COR-L47 (cell line): Measurements from ENCODE around the gene SLC38A4.
"Not testable (repeated sequence)": the region's sequence is repeated elsewhere in the genome, so short reads cannot be mapped to it uniquely, and the experiment has no call there.

ENCODE experiments used
- DNase-seq: peaks from one replicate; lab custom pipeline; 2025; lab: John Stamatoyannopoulos, UW

The SLC38A4 gene

GRCh38 chr12:46775796-46776195, 50.0 kb downstream of the SLC38A4 start:
- DNase-seq = no peak

DNA sequence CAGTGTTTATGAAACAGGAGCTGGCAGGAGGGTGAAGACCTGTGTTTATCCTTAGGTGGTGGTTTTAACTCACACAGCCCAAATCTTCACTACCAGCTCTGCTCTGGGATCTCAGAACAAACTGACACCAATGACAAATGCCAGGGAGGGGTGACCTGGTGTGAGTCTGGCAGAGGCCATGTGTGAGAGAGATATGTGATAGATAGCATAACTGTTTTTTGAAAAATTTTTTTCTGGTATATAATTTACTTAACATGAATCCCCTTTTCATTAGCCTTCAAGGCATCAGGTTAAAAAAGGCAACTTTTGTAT, 51.5 kb downstream of the SLC38A4 start:
- no peak for DNase-seq

DNA sequence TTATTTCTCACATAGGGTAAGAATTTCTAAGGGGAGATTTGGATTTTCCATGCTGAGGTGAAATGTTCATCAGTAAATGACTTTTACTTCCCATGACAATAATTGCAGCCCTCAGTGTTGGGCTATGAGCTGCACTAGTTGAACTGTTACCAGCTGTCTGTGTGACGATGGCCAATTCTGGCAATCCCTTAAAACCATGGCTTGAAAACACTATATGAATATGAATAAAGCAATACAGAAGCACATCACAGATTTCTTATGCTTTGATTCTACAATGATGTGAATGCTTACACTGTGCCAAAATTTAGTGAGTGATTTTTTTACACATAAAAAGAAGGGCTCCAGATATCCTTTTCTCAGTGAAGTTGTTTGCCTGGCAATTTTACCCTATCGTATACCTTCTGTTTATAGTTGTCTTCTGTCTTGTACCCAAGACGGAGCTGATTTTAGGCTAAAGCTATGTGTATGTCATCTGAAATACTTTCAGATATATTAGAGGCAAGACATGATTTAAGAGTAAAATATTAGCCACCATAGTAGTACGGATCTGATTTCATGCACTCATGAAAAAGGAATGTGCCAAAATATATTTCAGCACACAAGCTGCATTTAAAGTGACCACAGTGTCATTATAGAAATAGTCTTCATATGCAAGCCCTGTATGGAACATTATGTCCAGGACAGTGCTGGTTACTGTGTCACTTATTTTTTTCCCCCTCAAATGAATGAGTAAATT, 52.0 kb downstream of the SLC38A4 start:
- DNase-seq = no peak

- DNase-seq = no peak
These were observed 54.4 kb downstream of the SLC38A4 start for GRCh38 chr12:46771268-46771827.

DNA sequence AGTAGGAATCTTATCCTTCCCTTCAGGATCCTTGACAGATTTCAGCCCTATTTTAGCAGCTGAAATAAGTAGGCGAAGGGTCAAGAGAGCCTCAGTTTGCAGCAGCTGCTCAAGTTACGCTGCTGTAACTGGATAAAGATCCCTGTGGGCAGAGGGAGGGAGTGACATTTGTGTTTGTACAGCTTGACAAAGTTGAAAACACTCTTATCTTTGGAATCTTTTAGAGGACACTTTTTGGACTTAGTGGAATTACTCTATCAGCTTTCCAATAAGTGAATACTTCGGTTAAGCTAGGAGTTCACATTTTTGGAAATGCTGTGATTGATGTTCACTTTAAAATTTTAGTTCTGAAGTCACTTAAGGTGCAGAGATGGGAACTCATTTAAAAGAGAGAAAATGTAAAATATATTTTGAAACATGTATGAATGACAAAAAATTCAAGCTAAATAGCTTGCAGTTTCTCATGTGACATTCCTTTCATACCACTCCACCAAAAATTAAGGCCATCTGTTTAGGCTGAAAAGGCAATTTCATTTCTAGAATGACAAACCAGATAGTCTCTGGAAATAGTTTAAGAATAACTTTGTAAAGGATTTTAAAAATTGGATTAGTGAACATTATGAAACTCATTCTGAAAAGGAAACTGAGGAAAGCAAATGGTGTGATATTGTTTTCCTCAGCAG, 55.2 kb downstream of the SLC38A4 start:
- no peak for DNase-seq

- no peak for DNase-seq
These were observed 61.8 kb downstream of the SLC38A4 start for GRCh38 chr12:46764005-46764404.

DNA sequence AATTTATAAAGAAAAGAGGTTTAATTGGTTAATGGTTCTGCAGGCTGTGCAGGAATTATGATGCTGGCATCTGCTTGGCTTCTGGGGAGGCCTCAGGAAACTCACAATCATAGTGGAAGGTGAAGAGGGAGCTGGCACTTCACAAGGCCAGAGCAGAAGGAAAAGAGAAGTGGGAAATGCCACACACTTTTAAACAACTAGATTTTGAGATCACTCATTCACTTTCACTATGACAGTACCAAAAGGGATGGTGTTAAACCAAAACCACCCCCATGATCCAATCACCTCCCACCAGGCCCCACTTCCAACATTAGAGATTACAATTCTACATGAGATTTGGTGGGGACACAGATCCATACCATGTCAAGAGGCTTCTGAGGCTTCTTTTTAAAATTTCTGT, 62.6 kb downstream of the SLC38A4 start:
- DNase-seq = no peak

DNA sequence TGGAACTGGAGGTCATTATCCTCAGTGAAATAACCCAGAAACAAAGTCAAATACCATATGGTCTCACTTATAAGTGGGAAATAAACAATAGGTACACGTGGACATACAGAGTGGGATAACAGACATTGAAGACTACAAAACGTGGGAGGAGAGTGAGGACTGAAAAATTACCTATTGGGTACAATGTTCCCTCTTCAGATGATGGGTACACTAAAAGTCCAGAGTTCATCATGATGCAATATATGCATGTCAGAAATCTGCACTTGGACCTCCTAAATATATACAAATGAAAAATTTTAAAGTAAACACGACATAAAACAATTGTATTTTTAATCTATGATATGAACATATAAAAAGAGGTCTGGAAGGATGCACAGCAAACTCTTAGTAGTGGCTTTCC, 71.2 kb downstream of the SLC38A4 start:
- DNase-seq = no peak

DNA sequence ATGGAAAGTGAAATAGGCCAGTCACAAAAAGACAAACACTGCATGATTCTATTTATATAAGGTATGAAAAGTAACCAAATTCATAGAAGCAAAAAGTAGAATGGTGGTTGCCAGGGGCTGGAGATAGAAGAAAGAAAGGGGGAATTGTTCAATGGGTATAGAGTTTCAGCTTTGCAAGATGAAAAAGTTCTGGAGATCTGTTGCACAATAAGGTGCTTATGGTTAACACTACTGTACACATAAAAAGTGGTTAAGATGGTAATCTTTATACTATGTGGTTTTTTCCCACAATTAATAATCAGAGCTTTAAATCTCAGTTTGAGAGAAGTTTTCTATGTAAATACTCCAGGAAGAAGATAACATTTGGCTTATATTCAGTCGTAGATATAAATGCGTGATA, 73.4 kb downstream of the SLC38A4 start:
- no peak for DNase-seq

DNA sequence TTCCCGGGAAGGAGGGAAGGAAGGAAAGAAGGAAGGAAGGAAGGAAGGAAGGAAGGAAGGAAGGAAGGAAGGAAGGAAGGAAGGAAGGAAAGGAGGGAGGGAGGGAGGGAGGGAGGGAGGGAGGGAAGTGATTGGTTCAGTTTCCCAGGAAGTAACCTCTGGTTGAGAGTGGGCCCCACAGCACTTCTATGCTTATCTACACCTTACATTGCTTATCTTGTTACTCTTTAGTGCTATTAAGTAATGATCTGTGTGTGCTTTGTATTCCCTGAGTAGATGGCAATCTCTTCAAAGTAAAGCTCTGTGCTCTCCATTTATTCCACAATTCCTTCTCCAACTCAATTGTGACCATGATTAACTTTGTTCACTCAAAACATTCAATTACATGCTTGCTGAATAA, 74.6 kb downstream of the SLC38A4 start:
- DNase-seq = no peak

DNA sequence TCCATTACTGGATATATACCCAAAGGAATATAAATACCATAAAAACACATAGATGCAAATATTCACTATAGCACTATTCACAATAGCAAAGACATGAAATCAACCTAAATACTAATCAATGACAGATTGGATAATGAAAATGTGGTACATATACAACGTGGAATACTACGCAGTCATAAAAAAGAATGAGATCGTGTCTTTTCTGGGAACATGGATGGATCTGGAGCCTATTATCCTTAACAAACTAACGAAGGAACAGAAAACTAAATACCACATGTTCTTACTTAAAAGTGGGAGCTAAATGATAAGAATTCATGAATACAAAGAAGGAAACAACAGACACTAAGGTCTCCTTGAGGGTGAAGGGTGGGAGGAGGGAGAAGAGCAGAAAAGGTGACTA, 76.5 kb downstream of the SLC38A4 start:
- DNase-seq = no peak

DNA sequence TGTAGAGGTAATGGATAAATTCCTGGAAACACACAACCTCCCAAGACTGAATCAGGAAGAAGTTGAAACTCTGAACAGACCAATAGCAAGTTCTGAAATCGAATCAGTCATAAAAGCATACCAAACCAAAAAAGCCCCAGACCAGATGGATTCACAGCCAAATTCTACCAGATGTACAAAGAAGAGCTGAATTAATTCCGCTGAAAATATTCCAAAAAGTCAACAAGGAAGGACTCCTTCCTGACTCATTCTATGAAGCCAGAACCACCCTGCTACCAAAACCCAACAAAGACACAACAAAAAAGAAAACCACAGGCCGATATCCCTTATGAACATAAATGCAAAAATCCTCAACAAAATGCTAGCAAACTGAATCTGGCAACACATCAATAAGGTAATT, 81.5 kb downstream of the SLC38A4 start:
- no peak for DNase-seq

- no peak for DNase-seq
These were observed 82.3 kb downstream of the SLC38A4 start for GRCh38 chr12:46743456-46743855.

- not testable (repeated sequence) for DNase-seq
These were observed 83.5 kb downstream of the SLC38A4 start for GRCh38 chr12:46742271-46742670.

DNA sequence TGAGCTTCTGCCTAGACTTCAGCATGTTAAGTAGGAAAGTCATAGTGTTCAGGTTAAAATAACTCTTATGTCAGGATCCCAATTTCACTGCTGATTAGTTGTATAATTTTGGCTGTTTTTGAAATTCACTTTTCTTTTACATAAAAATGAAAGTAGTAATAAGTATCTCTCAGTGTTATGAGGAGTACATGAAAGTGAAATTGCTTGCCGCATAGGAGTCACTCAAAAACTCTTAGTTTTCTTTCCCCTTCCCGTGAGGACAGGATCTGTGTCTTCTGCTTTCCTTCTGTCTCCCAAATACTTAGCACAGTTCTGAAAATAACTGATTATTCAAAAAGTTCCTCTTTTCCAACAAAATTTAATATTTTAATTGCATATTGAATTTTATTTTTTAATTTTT, 100.5 kb downstream of the SLC38A4 start:
- no peak for DNase-seq

GRCh38 chr12:46723629-46724419, 102.0 kb downstream of the SLC38A4 start:
- DNase-seq = no peak

DNA sequence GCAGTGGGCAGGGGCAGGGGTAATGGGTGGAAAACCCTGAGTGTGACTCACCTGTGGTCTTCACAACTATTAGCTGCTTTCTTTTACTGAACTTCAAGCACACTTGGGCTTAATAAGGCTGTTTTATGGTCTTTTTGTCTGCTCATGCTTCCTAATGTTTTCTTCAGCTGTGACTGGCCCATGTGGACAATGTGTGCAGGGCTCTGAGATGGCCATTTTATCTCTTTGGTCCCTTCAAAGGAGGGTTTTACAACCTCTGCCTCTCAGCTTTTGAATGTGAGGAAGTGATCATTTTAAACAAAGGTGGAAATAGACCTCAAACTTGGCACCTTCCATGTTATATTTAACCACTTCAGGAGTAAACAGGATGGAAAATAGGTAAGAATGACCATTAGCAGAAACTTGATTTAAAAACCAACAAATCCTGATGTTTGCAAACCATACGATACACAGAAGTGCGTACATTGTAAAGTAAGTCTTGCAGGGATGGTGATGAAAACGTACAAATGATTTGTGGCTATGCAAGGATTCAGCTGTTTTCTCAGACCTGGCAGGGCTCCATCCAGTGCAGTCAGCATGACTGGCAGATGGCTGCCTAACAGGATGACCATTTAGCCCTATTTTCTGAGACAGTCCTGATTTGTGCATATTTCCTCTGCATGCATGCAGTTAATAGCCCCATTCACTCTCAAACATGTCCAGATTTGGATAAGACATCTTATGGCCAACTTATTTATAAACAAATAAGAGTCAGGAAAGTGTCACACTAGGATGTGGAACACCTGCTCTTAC, 103.2 kb downstream of the SLC38A4 start:
- no peak for DNase-seq

GRCh38 chr12:46718495-46718894, 107.3 kb downstream of the SLC38A4 start:
- DNase-seq = no peak

DNA sequence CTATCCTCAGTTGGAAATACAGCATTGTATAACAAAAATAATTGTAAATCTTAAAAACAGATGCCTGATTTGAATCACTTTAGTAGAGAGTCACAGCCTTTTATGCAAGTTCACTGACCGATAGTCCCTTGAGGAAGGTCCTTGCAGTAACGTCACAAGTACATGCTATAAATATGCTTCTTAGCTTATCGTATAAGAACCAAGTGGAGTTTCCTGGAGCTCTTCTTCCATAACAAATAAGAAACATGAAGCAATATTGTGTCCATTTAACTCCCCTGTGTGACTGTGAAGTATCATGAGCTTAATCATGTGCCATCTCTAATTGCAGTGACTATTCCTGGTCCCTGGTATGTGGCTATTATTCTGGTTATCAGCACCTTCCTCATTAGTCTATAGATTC, 107.9 kb downstream of the SLC38A4 start:
- no peak for DNase-seq

DNA sequence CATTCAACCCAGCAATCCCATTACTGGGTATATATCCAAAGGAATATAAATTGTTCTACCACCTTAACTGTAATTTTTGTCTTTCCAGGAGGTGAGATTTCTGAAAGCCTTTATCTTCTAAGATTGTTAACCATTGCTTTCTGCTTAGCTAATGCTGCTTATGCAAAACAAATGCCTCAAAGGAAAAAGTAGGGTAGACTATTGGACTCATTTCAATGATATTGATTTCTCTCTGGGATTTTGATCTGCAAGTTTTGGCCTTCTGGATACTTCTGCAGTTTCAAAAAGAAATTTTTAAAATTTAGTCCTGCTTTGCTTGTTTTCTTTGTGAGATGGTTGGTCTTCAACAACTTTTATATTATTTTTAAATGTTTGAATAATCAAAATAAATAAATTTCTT, 108.6 kb downstream of the SLC38A4 start:
- no peak for DNase-seq
